HepG2 (cell line): Measurements from ENCODE around the gene PIP5KL1. TPM values are rescaled to one million over a fixed set of nuclear protein-coding genes. Genes with fewer than 3 reads are reported as not detected.

Experiments used
- ATAC-seq: fragments of 200-7000 bp; cut with Tn5 transposase; 3 replicates; pipeline ENCODE4 v1.9.1; 2020; ENCODE audit warnings: mild to moderate bottlenecking, moderate library complexity
- BruUV-seq: library from RNA; stranded (reverse); fragments of 400-500 nt; replicated peaks from 2 replicates; lab custom pipeline; 2021; lab: Mats Ljungman, UMichigan
- CTCF ChIA-PET: fragments of 300-600 bp; formaldehyde crosslinking; extraction: SDS; loops from one replicate; lab custom pipeline; 2021; ENCODE audit warnings: low total read pairs, inconsistent platforms, low intra/inter-chr PET ratio; lab: Yijun Ruan, JAX
- POLR2A ChIA-PET: fragments of 350-600 bp; sonication (Branson Sonifier 250); formaldehyde crosslinking; loops from one replicate; lab custom pipeline; 2020; ENCODE audit warnings: antibody characterized with exemption, inconsistent platforms; lab: Yijun Ruan, JAX
- DNase-seq: peaks from one replicate; pipeline ENCODE4 v3.0.0-alpha.2; 2015; ENCODE audit warnings: low spot score
- FAIRE-seq: peaks from 3 replicates; lab custom pipeline; 2011; peaks lifted over from hg19 to GRCh38; lab: Jason Lieb, UNC
- H2AFZ ChIP-seq: one replicate; pipeline ENCODE4 v1.6.1; 2011; ENCODE audit warnings: low read length, inconsistent platforms
- H3K27ac ChIP-seq: fragments of 300-600 bp; 3 replicates; pipeline ENCODE4 v1.8.0; 2011; ENCODE audit warnings: mixed run types, mild to moderate bottlenecking, mixed read lengths, low read length, inconsistent platforms; ENCODE audit not compliant: insufficient read depth; ENCODE audit errors: extremely low read length
- H3K27me3 ChIP-seq, 2 experiments: fragments of 200-600 bp in 1 of 2; 2 replicates in 1 of 2; 3 replicates in 1 of 2; pipeline versions ENCODE4 v1.6.0 to v1.8.0; 2011; ENCODE audit warnings: low read length in 2 of 2, mild to moderate bottlenecking in 2 of 2, moderate library complexity in 2 of 2, inconsistent platforms in 1 of 2; ENCODE audit not compliant: insufficient read depth in 2 of 2, control insufficient read depth in 1 of 2
- H3K36me3 ChIP-seq, 2 experiments: fragments of 200-600 bp in 1 of 2; replicated peaks in 1 of 2; 2 replicates in 1 of 2; 3 replicates in 1 of 2; pipeline versions ENCODE4 v1.5.1 to v1.8.0; 2011; ENCODE audit warnings: low read length in 2 of 2, inconsistent platforms in 1 of 2; ENCODE audit not compliant: insufficient read depth in 2 of 2, control insufficient read depth in 1 of 2
- H3K4me1 ChIP-seq: 2 replicates; pipeline ENCODE4 v1.5.1; 2012; ENCODE audit warnings: low read length, inconsistent platforms; ENCODE audit not compliant: insufficient read depth
- H3K4me2 ChIP-seq: 2 replicates; pipeline ENCODE4 v1.6.0; 2011; ENCODE audit warnings: low read depth, low read length, inconsistent platforms
- H3K4me3 ChIP-seq, 3 experiments: fragments of 200-600 bp in 1 of 3; sonication (generic), shearing (Covaris generic) in 1 of 3; replicated peaks in 1 of 3; 2 replicates each; pipeline ENCODE4 v1.5.1; 2011 to 2016; ENCODE audit warnings: low read length in 3 of 3, inconsistent platforms in 2 of 3, low read depth in 2 of 3, mild to moderate bottlenecking in 2 of 3, control low read depth in 1 of 3, mixed read lengths in 1 of 3; ENCODE audit not compliant: insufficient read depth in 1 of 3
- H3K79me2 ChIP-seq: one replicate; pipeline ENCODE4 v1.6.1; 2011; ENCODE audit warnings: low read length, inconsistent platforms; ENCODE audit not compliant: insufficient read depth
- H3K9ac ChIP-seq: 2 replicates; pipeline ENCODE4 v1.6.0; 2011; ENCODE audit warnings: mild to moderate bottlenecking, low read depth, low read length, inconsistent platforms; ENCODE audit not compliant: insufficient read depth
- H3K9me3 ChIP-seq: 2 replicates; pipeline ENCODE4 v1.5.1; 2012; ENCODE audit warnings: mild to moderate bottlenecking, low read length
- H4K20me1 ChIP-seq: 2 replicates; pipeline ENCODE4 v1.6.0; 2011; ENCODE audit warnings: inconsistent platforms, mild to moderate bottlenecking, low read length, moderate library complexity; ENCODE audit not compliant: insufficient read depth
- GTF3A ChIP-seq: sonication (generic); formaldehyde crosslinking; conservative IDR thresholded peaks from 2 replicates; pipeline ENCODE4 v1.4.0; 2020; ENCODE audit warnings: mild to moderate bottlenecking, missing genetic modification reagents
- HMGXB4 ChIP-seq, 2 experiments: sonication (generic) in 1 of 2; formaldehyde crosslinking in 1 of 2; IDR thresholded peaks; 2 replicates each; pipeline versions ENCODE4 v1.4.0 to v1.6.1; 2018 to 2020; ENCODE audit warnings: missing genetic modification reagents in 2 of 2, borderline replicate concordance in 1 of 2, low read depth in 1 of 2, mild to moderate bottlenecking in 1 of 2, missing biosample characterization in 1 of 2
- ZBTB40 ChIP-seq, 2 experiments: fragments of 450-650 bp in 1 of 2; sonication (generic) in 1 of 2; formaldehyde crosslinking in 1 of 2; IDR thresholded peaks; 2 replicates each; pipeline versions ENCODE4 v1.6.1 to v1.8.0; 2016 to 2022; ENCODE audit warnings: antibody characterized with exemption in 1 of 2, mild to moderate bottlenecking in 1 of 2, missing genetic modification reagents in 1 of 2
- ZFY ChIP-seq: sonication (generic); formaldehyde crosslinking; IDR thresholded peaks from 2 replicates; pipeline ENCODE4 v1.4.0; 2020; ENCODE audit warnings: missing genetic modification reagents
- ZNF343 ChIP-seq: sonication (generic); formaldehyde crosslinking; IDR thresholded peaks from 2 replicates; pipeline ENCODE4 v1.4.0; 2020; ENCODE audit warnings: mild to moderate bottlenecking, missing genetic modification reagents
- ZNF691 ChIP-seq: sonication (generic); formaldehyde crosslinking; IDR thresholded peaks from 2 replicates; pipeline ENCODE4 v1.4.0; 2020; ENCODE audit warnings: missing genetic modification reagents, low read depth, mild to moderate bottlenecking, borderline replicate concordance
- ZNF768 ChIP-seq: sonication (generic); formaldehyde crosslinking; IDR thresholded peaks from 2 replicates; pipeline ENCODE4 v1.4.0; 2020; ENCODE audit warnings: missing genetic modification reagents
- WGBS: methylation state at CpG from one replicate; pipeline ENCODE4 v1.1.6; 2017; ENCODE audit warnings: low lambda C conversion rate; 5-methylcytosine and 5-hydroxymethylcytosine counted together
- in situ Hi-C: cut with HindIII; loops from 2 replicates; pipeline ENCODE4 v1.10.0; 2017; ENCODE audit warnings: low pct_unique_long_range_greater_than_20kb; ENCODE audit not compliant: extremely low pct_ligation_motif_present
- intact Hi-C: fragments of 100-400 bp; cut with micrococcal nuclease; formaldehyde crosslinking; loops from one replicate; pipeline ENCODE4 v1.10.0; 2022; ENCODE audit not compliant: unreplicated experiment
- polyA plus RNA-seq, 8 experiments: library from polyadenylated mRNA; depleted of rRNA in 3 of 8; stranded (reverse) in 7 of 8; unstranded in 1 of 8; fragments of >200 nt; fragmentation: Illumina TruSeq in 4 of 8; extraction: Trizol in 4 of 8; gene quantifications; 2 replicates each; pipeline versions ENCODE4 v1.2.1 to v1.2.3, GENCODE V29; 2011 to 2016; ENCODE audit warnings: low read depth in 4 of 8, missing spikeins in 1 of 8, mixed read lengths in 1 of 8; ENCODE audit not compliant: insufficient read depth in 1 of 8
- total RNA-seq, 5 experiments: library from RNA; depleted of rRNA; stranded (reverse); fragments of >200 nt; fragmentation: Illumina TruSeq; extraction: Trizol; gene quantifications; 2 replicates each; pipeline ENCODE4 v1.2.3, GENCODE V29; 2016; ENCODE audit warnings: low read depth in 1 of 5

Gene PIP5KL1
- total and polyA plus RNA-seq, 2 of the 13 experiments (the other 11 are each of a cell fraction or from before 2014, with no cell fraction given), result 0.20 to 0.49 TPM

- peak; percentile 36 for FAIRE-seq
- Histone ChIP-seq H2AFZ (no peak overlapping the region), H3K4me1 (peaks cover 70% of the 10 kb centered on the region), H3K36me3 (no peaks in the 10 kb centered on the region), H3K27ac (no peak overlapping the region), H3K79me2 (peaks cover 2% of the 10 kb centered on the region), H3K4me2 (peak overlapping the region; percentile 66), H3K9ac (no peak overlapping the region; the same call in 1 of the 2 replicates), H4K20me1 (no peaks in the 10 kb centered on the region), H3K27me3 (no peaks in the 10 kb centered on the region; a peak in 1 of 5 replicates), H3K9me3 (no peaks in the 10 kb centered on the region), H3K4me3 (peak overlapping the region in 1 of 3 experiments; percentile 45; a peak in 2 of 6 replicates)
- WGBS, result 19% methylated on average over 7 of the region's 8 CpGs
- intact Hi-C loops, result loop anchor here (1.0 to 5.0 kb wide), 2 partner anchors 116 to 183 kb away; partner anchors contain the start of genes FPGS and TOR2A
- ChIA-PET CTCF (no interaction called here), POLR2A (interaction anchor here (2.4 to 7.9 kb wide), 2 partner anchors 14 to 21 kb away, joined by 24 to 78 read pairs; no protein-coding TSS in a partner anchor)
- no peak for DNase-seq
- in situ Hi-C loops, result loop anchor here (5.0 kb wide), 1 partner anchor 46 kb away; no protein-coding TSS in a partner anchor
- ATAC-seq, result peak; percentile 67
- no TSS peak for BruUV-seq
- TF ChIP-seq ZNF691 (CRISPR knock-in tag) (0 out of 2 replicates have a peak, but pooled peaks have one; percentile 41), GTF3A (CRISPR knock-in tag) (no peak), ZBTB40 (IDR thresholded peaks at IDR 0.05) (no peak), ZBTB40 (CRISPR knock-in tag; IDR thresholded peaks at IDR 0.05) (0 out of 2 replicates have a peak, but pooled peaks have one; percentile 30), ZNF768 (CRISPR knock-in tag) (no peak), HMGXB4 (CRISPR knock-in tag; IDR thresholded peaks at IDR 0.05; ENCODE audit: borderline replicate concordance in 1 of 2, low read depth in 1 of 2) (peak; percentile 40 to 41; a peak in 1 of 4 replicates), ZFY (CRISPR knock-in tag) (peak; percentile 52), ZNF343 (CRISPR knock-in tag) (no peak)
Measured at GRCh38 chr9:127918183-127919107, 12.1 kb downstream of the PIP5KL1 start.
